Loucy (cell line): ENCODE results near the gene ALS2.

Source experiments
- CTCF ChIP-seq: fragments of 200-600 bp; sonication (generic); conservative IDR thresholded peaks from 2 replicates; pipeline ENCODE4 v1.5.1; 2014; ENCODE audit warnings: mild to moderate bottlenecking, antibody characterized with exemption, low read length
- EZH2phosphoT487 ChIP-seq: fragments of 200-600 bp; IDR thresholded peaks from 2 replicates; pipeline ENCODE4 v1.6.1; 2018; ENCODE audit warnings: antibody characterized with exemption, mild to moderate bottlenecking, moderate library complexity, borderline replicate concordance

- no peak for TF ChIP-seq CTCF
- no peak for TF ChIP-seq EZH2phosphoT487
Measured at GRCh38 chr2:201793631-201794030, 12.9 kb upstream of the ALS2 start.
